ENCODE data around the gene TRIM17. TPM values are rescaled to one million over a fixed set of nuclear protein-coding genes. Genes with fewer than 3 reads are reported as not detected.

TRIM17 gene
- total RNA-seq, 2 donors from 2014 or later, result not detected

GRCh38 chr1:228375578-228376261 is 40.9 kb downstream of the TRIM17 start:
- peaks cover 4 to 64% of the 10 kb centered on the region in 2 donors for H3K4me1 ChIP-seq
- H3K4me3 ChIP-seq, result no peak overlapping the region
- TF ChIP-seq, protein P1, sequence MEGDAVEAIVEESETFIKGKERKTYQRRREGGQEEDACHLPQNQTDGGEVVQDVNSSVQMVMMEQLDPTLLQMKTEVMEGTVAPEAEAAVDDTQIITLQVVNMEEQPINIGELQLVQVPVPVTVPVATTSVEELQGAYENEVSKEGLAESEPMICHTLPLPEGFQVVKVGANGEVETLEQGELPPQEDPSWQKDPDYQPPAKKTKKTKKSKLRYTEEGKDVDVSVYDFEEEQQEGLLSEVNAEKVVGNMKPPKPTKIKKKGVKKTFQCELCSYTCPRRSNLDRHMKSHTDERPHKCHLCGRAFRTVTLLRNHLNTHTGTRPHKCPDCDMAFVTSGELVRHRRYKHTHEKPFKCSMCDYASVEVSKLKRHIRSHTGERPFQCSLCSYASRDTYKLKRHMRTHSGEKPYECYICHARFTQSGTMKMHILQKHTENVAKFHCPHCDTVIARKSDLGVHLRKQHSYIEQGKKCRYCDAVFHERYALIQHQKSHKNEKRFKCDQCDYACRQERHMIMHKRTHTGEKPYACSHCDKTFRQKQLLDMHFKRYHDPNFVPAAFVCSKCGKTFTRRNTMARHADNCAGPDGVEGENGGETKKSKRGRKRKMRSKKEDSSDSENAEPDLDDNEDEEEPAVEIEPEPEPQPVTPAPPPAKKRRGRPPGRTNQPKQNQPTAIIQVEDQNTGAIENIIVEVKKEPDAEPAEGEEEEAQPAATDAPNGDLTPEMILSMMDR (IDR thresholded peaks at IDR 0.05), result no peak
- H3K27ac ChIP-seq, result peak overlapping the region; percentile 92 to 95
- H3K9me3 ChIP-seq, result no peaks in the 10 kb centered on the region
- DNase-seq (ENCODE audit: low spot score), result no peak
- no peaks in the 10 kb centered on the region for H3K27me3 ChIP-seq
- peaks cover 36% of the 10 kb centered on the region for H3K36me3 ChIP-seq

DNA sequence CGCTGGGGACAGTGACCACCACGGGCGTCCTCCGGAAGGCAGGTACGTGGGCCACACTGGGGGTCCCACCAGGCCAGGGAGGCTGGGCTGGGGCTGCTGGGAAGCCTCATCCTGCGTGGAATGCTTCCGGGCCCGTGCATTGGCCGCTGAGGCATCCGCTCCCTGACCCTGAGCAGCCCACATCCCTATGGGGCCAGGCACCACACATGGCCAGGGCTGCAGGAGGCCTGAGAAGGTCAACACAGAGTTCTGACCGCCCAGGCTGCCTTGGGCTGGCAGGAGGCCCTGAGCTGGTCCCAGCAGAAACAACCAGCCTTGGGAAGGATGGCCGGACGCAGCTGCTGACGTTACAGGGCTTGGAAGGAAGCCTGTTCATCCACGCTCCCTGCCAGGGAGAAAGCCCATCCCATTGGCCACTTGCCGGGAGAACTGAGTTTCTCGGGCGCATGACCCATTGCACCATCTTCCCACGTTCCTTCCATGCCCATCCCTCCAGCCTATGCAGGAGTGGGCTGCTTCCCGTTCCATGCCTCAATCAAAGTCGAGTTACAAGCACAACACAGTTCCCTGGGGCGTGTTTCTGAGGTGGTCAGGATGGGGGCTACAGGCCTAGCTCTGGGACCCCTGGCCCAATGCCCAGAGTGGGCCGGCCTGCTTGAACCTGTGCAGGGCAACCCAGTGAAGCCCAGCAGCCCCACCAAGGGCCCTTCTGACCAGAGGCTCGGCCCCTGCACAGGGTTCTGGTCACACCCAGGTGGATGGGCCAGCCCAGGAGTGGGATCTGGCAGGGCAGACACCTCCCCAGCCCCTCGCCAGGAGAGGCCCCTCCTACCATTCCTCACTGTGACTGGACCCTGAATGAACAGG is 41.7 kb downstream of the TRIM17 start:
- Histone ChIP-seq H3K27ac (peak overlapping the region; percentile 92 to 95), H3K4me3 (no peak overlapping the region), H3K27me3 (no peaks in the 10 kb centered on the region), H3K4me1 (peaks cover 4 to 72% of the 10 kb centered on the region in 2 donors), H3K9me3 (no peaks in the 10 kb centered on the region), H3K36me3 (peaks cover 36% of the 10 kb centered on the region)
- TF ChIP-seq, protein P1 (IDR thresholded peaks at IDR 0.05), result no peak
- DNase-seq (ENCODE audit: low spot score), result peak; percentile 94

GRCh38 chr1:228373681-228374571 is 42.7 kb downstream of the TRIM17 start:
- TF ChIP-seq, protein P1 (IDR thresholded peaks at IDR 0.05), result no peak
- Histone ChIP-seq H3K36me3 (peaks cover 34% of the 10 kb centered on the region), H3K4me1 (peaks cover 4 to 74% of the 10 kb centered on the region in 2 donors), H3K4me3 (no peak overlapping the region), H3K27me3 (no peaks in the 10 kb centered on the region), H3K27ac (peak overlapping the region; percentile 92 to 95), H3K9me3 (no peaks in the 10 kb centered on the region)
- no peak for DNase-seq (ENCODE audit: low spot score)

DNA sequence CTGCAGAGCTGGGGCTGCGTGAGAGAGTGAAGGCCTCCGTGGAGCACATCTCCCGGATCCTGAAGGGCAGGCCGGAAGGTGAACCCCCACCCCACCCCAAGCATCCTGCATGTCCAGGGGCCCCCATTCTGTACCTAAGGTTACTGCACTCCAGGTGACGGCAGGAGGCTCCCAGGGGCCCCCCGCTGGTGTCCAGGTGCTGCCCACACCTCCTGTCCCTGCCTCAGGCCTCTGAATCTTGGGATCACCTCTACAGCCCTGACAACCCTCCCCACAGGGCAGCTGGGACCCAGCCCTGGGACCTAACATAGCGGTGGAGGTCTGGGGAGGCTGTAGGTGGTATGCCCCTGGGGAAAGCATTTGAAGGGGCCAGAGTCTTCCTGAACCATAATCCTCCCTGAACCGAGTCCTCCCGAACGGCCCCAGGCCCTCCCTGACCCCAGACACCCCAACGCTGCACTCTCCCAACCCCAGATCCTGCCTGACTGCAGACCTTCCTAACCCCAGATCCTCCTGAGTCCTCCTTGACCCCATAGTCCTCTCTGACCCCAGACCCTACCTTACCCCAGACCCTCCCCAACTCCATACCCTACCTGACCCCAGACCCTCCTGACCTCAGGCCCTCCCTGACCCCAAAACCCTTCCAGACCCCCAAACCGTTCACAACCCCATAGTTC is 43.5 kb downstream of the TRIM17 start:
- Histone ChIP-seq H3K36me3 (peaks cover 30% of the 10 kb centered on the region), H3K27ac (peak overlapping the region; percentile 92 to 95), H3K9me3 (no peaks in the 10 kb centered on the region), H3K4me1 (peaks cover 4 to 75% of the 10 kb centered on the region in 2 donors), H3K27me3 (no peaks in the 10 kb centered on the region), H3K4me3 (no peak overlapping the region)
- DNase-seq (ENCODE audit: low spot score), result no peak
- TF ChIP-seq, protein P1 (IDR thresholded peaks at IDR 0.05), result no peak
